ENCODE results near the gene CFAP54.

The CFAP54 gene

GRCh38 chr12:96687719-96688118, 198.3 kb downstream of the CFAP54 start:
- no peak for TF ChIP-seq CTCF (IDR thresholded peaks at IDR 0.05; ENCODE audit: poor library complexity, severe bottlenecking)
- no peaks in the 10 kb centered on the region for H3K36me3 ChIP-seq (ENCODE audit: low read depth)
- no peaks in the 10 kb centered on the region for H3K4me1 ChIP-seq (ENCODE audit: insufficient read depth, poor library complexity, severe bottlenecking)
- H3K27ac ChIP-seq (ENCODE audit: poor library complexity, severe bottlenecking), result no peak overlapping the region
- no peaks in the 10 kb centered on the region for H3K9me3 ChIP-seq (ENCODE audit: severe bottlenecking)
- peaks cover 20% of the 10 kb centered on the region for H3K27me3 ChIP-seq (ENCODE audit: insufficient read depth, poor library complexity, severe bottlenecking)
- H3K4me3 ChIP-seq (ENCODE audit: severe bottlenecking), result no peak overlapping the region
- DNase-seq (ENCODE audit: low spot score), result no peak
- no peak for ATAC-seq (ENCODE audit: low read depth)

GRCh38 chr12:96698521-96698920, 209.1 kb downstream of the CFAP54 start:
- H3K9me3 ChIP-seq (ENCODE audit: severe bottlenecking), result no peaks in the 10 kb centered on the region
- DNase-seq (ENCODE audit: low spot score) (no peak), ATAC-seq (ENCODE audit: low read depth) (no peak)
- H3K27me3 ChIP-seq (ENCODE audit: insufficient read depth, poor library complexity, severe bottlenecking), result no peaks in the 10 kb centered on the region
- no peaks in the 10 kb centered on the region for H3K4me1 ChIP-seq (ENCODE audit: insufficient read depth, poor library complexity, severe bottlenecking)
- no peak overlapping the region for H3K27ac ChIP-seq (ENCODE audit: poor library complexity, severe bottlenecking)
- TF ChIP-seq CTCF (IDR thresholded peaks at IDR 0.05; ENCODE audit: poor library complexity, severe bottlenecking), result no peak
- no peak overlapping the region for H3K4me3 ChIP-seq (ENCODE audit: severe bottlenecking)
- H3K36me3 ChIP-seq (ENCODE audit: low read depth), result no peaks in the 10 kb centered on the region

DNA sequence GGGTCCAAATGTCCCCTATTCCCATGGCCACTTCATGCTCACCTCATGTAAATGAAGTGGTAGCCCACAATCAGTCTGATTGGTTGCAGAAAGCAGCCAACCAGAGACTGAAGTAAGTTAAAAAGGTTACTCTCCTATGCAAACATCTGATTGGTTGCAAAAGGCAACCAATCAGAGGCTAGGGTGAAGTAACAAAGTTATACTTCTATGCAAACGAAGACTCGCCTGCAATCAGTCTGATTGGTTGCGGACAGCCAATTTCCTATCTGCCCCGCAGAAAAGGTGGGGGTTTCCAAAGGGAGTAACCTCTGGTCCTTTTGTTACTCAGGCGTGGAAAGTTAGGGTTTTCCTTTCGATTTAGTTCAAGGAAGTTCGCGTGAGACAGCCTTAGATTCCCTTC, 209.6 kb downstream of the CFAP54 start:
- Histone ChIP-seq H3K9me3 (ENCODE audit: severe bottlenecking) (no peaks in the 10 kb centered on the region), H3K36me3 (ENCODE audit: low read depth) (no peaks in the 10 kb centered on the region), H3K27me3 (ENCODE audit: insufficient read depth, poor library complexity, severe bottlenecking) (no peaks in the 10 kb centered on the region), H3K27ac (ENCODE audit: poor library complexity, severe bottlenecking) (no peak overlapping the region), H3K4me1 (ENCODE audit: insufficient read depth, poor library complexity, severe bottlenecking) (no peaks in the 10 kb centered on the region), H3K4me3 (ENCODE audit: severe bottlenecking) (no peak overlapping the region)
- ATAC-seq (ENCODE audit: low read depth) (no peak), DNase-seq (ENCODE audit: low spot score) (no peak)
- no peak for TF ChIP-seq CTCF (IDR thresholded peaks at IDR 0.05; ENCODE audit: poor library complexity, severe bottlenecking)

GRCh38 chr12:96701856-96702255, 212.5 kb downstream of the CFAP54 start:
- H3K27ac ChIP-seq (ENCODE audit: poor library complexity, severe bottlenecking), result no peak overlapping the region
- H3K27me3 ChIP-seq (ENCODE audit: insufficient read depth, poor library complexity, severe bottlenecking), result no peaks in the 10 kb centered on the region
- TF ChIP-seq CTCF (IDR thresholded peaks at IDR 0.05; ENCODE audit: poor library complexity, severe bottlenecking), result no peak
- ATAC-seq (ENCODE audit: low read depth) (no peak), DNase-seq (ENCODE audit: low spot score) (no peak)
- no peaks in the 10 kb centered on the region for H3K9me3 ChIP-seq (ENCODE audit: severe bottlenecking)
- no peaks in the 10 kb centered on the region for H3K4me1 ChIP-seq (ENCODE audit: insufficient read depth, poor library complexity, severe bottlenecking)
- no peaks in the 10 kb centered on the region for H3K36me3 ChIP-seq (ENCODE audit: low read depth)
- no peak overlapping the region for H3K4me3 ChIP-seq (ENCODE audit: severe bottlenecking)

GRCh38 chr12:96710127-96710745, 220.9 kb downstream of the CFAP54 start:
- no peak for TF ChIP-seq CTCF (IDR thresholded peaks at IDR 0.05; ENCODE audit: poor library complexity, severe bottlenecking)
- DNase-seq (ENCODE audit: low spot score) (no peak), ATAC-seq (ENCODE audit: low read depth) (peak; percentile 38; the same call in 2 of the 3 replicates)
- H3K9me3 ChIP-seq (ENCODE audit: severe bottlenecking), result no peaks in the 10 kb centered on the region
- H3K4me1 ChIP-seq (ENCODE audit: insufficient read depth, poor library complexity, severe bottlenecking), result no peaks in the 10 kb centered on the region
- H3K36me3 ChIP-seq (ENCODE audit: low read depth), result no peaks in the 10 kb centered on the region
- H3K27me3 ChIP-seq (ENCODE audit: insufficient read depth, poor library complexity, severe bottlenecking), result no peaks in the 10 kb centered on the region
- no peak overlapping the region for H3K27ac ChIP-seq (ENCODE audit: poor library complexity, severe bottlenecking)
- H3K4me3 ChIP-seq (ENCODE audit: severe bottlenecking), result no peak overlapping the region
